HFF-Myc (cell line): ENCODE data around the gene ACSM4.
"Not testable (repeated sequence)": the region's sequence is repeated elsewhere in the genome, so short reads cannot be mapped to it uniquely, and the experiment has no call there.

Experiments
- DNase-seq: peaks from one replicate; pipeline ENCODE4 v3.0.0-alpha.2; 2011; ENCODE audit warnings: low read depth; ENCODE audit errors: extremely low read depth
- H3K4me3 ChIP-seq: replicated peaks from 2 replicates; pipeline ENCODE4 v1.5.1; 2011; ENCODE audit warnings: low read depth, mild to moderate bottlenecking, control low read depth, low read length
- TF ChIP-seq, protein P1 (sequence below): IDR thresholded peaks from 2 replicates; pipeline ENCODE4 v1.5.1; 2012; ENCODE audit warnings: mild to moderate bottlenecking, low read depth, low read length, control low read depth; ENCODE audit errors: missing control alignments

The ACSM4 gene

DNA sequence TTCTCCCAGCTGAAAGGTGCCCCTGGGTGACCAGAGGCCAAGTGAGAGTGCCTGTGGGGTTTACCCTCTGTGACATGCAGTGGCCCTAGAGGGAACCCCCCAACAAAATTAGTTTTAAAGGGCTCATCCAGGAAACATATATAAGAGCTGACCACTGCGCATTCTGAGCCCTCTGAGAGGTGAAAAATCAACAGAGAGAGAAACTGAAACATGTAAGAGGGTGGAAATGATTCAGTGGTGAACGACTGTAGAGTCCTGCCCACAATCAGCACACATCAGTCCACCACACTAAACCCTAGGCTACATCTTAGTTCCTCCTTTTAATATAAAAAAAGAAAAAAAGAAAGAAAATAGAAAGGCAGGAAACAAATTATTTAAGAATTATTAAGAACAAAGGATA lies 21.0 kb upstream of the ACSM4 start:
- no peak overlapping the region for H3K4me3 ChIP-seq
- TF ChIP-seq, protein P1, sequence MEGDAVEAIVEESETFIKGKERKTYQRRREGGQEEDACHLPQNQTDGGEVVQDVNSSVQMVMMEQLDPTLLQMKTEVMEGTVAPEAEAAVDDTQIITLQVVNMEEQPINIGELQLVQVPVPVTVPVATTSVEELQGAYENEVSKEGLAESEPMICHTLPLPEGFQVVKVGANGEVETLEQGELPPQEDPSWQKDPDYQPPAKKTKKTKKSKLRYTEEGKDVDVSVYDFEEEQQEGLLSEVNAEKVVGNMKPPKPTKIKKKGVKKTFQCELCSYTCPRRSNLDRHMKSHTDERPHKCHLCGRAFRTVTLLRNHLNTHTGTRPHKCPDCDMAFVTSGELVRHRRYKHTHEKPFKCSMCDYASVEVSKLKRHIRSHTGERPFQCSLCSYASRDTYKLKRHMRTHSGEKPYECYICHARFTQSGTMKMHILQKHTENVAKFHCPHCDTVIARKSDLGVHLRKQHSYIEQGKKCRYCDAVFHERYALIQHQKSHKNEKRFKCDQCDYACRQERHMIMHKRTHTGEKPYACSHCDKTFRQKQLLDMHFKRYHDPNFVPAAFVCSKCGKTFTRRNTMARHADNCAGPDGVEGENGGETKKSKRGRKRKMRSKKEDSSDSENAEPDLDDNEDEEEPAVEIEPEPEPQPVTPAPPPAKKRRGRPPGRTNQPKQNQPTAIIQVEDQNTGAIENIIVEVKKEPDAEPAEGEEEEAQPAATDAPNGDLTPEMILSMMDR = no peak
- no peak for DNase-seq

DNA sequence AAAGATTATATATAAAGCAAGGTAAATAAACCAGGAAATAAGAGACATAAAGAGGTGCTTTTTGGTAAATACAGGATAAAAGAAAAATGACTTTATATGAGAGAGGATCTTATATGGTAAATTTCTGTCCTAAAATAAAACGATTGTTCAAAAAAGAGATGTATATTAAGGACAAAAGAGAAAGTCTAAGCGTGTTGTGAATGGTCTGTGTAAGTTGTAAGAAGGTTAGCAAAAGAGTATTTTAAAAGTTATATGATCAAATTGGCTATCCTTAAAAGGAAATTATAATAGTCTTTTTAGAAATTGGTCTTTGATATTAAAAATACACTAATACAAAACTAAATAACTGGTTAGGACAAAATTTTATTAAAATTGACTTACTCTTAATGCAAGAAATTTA lies 14.1 kb upstream of the ACSM4 start:
- TF ChIP-seq, protein P1 = no peak
- no peak overlapping the region for H3K4me3 ChIP-seq
- DNase-seq = no peak

DNA sequence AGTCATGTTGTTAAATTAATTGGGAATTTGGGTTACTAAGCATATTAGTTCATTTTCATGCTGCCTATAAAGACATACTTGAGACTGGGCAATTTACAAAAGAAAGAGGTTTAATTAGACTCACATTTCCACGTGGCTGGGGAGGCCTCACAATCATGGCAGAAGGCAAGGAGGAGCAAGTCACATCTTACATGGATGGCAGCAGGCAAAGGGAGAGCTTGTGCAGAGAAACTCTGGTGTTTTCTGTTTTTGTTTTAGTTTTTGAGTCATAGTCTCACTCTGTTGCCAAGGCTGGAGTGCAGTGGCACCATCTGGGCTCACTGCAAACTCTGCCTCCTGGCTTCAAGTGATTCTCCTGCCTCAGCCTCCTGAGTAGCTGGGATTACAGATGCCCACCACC lies 13.3 kb upstream of the ACSM4 start:
- H3K4me3 ChIP-seq, DNase-seq: not testable (repeated sequence)

DNA sequence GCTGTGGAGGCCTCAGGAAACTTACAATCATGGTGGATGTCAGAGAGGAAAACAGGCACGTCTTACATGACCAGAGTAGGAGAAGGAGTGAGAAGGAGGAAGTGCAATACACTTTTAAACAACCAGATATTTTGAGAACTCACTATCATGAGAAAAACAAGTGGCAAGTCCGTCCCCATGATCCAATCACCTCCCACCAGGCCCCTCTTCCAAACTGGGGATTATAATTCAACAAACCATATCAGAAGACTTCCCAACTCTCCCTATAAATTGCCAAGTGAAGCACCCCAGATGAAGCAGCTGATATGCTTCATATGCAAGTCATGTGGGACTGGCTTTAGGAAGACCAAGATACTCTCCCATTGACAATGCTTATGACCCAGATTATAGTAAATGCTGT lies 11.6 kb upstream of the ACSM4 start:
- TF ChIP-seq, protein P1 = no peak
- H3K4me3 ChIP-seq = no peak overlapping the region
- no peak for DNase-seq

DNA sequence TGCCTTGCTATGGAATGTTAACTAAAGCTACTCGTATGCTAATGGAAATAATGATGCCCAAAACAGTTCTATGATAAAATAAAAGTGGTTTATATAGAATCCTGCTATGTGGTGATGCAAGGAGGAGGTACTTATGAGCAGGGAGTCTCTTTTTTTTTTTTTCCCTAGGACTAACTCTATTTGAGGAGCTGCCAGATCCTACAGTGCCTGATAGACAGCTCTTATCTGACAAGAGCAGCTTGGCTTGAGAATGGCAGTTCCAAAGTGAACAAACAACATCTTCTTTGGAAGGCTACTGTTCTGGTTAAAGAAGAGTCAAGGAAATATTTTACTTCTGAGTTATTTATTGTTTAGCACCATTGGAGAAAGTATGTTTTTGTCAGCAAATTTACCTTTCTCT lies 10.2 kb upstream of the ACSM4 start:
- no peak overlapping the region for H3K4me3 ChIP-seq
- TF ChIP-seq, protein P1 = no peak
- DNase-seq = no peak

DNA sequence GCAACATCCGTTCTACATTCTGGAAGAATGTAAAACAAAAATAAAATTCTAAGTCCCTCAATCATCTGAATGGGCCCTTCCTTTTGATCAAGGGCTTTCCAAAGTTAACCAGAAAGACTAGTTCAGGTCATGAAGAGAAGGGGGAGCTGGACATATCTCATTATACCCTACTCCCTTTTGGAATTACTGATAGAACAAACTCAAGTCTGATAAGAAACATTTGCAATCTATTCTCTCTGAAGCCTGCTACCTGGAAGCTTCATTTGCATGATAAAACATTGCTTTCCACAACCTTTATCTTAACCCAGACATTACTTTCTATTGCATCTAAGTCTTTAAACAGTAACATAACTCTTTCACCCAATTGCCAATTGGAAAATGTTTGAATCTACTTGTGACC lies 8.3 kb upstream of the ACSM4 start:
- DNase-seq = no peak
- TF ChIP-seq, protein P1 = no peak
- H3K4me3 ChIP-seq = no peak overlapping the region

DNA sequence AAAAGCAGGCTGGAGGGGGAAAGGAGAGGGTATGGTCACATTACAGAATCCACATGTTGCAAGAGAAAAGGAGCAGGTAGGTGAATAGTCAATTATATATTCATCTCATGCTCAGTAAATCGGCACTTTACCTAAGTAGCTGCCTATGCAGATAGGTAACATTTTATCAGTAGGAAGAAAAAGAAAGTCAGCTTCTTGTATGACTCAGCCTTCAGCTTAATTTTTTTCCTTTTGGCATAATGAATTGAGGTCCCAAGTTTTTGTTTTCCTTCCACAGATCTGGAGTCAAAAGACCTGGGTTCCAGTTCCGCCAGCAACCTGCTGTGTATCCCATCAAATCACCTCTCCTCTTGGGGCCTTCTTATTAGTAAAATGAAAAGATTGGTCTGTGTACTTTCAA lies 6.0 kb upstream of the ACSM4 start:
- no peak for DNase-seq
- TF ChIP-seq, protein P1 = no peak
- H3K4me3 ChIP-seq = no peak overlapping the region
